ENCODE results near the gene FRMD4A.
"Not testable (repeated sequence)": the region's sequence is repeated elsewhere in the genome, so short reads cannot be mapped to it uniquely, and the experiment has no call there.

FRMD4A gene

GRCh38 chr10:13731799-13732198, 598.9 kb downstream of the FRMD4A start:
- DNase-seq: no peak

- DNase-seq: no peak
Observed at GRCh38 chr10:13730956-13731355, 599.8 kb downstream of the FRMD4A start.

GRCh38 chr10:13730306-13730652, 600.4 kb downstream of the FRMD4A start:
- no peak for DNase-seq

- DNase-seq: no peak
Observed at GRCh38 chr10:13729586-13730305, 601.0 kb downstream of the FRMD4A start.

GRCh38 chr10:13728898-13729535, 601.7 kb downstream of the FRMD4A start:
- DNase-seq: no peak

- no peak for DNase-seq
Observed at GRCh38 chr10:13725594-13725993, 605.1 kb downstream of the FRMD4A start.

GRCh38 chr10:13724484-13724883, 606.2 kb downstream of the FRMD4A start:
- no peak for DNase-seq

GRCh38 chr10:13722747-13723653, 607.7 kb downstream of the FRMD4A start:
- no peak for DNase-seq

- DNase-seq: no peak
Observed at GRCh38 chr10:13721486-13721885, 609.2 kb downstream of the FRMD4A start.

GRCh38 chr10:13720699-13721098, 610.0 kb downstream of the FRMD4A start:
- no peak for DNase-seq

GRCh38 chr10:13719425-13719824, 611.3 kb downstream of the FRMD4A start:
- DNase-seq: no peak

GRCh38 chr10:13718820-13719219, 611.9 kb downstream of the FRMD4A start:
- no peak for DNase-seq

GRCh38 chr10:13717936-13718772, 612.6 kb downstream of the FRMD4A start:
- peak; percentile 53 for DNase-seq

- DNase-seq: no peak
Observed at GRCh38 chr10:13717571-13717935, 613.2 kb downstream of the FRMD4A start.

- DNase-seq: no peak
Observed at GRCh38 chr10:13716081-13717071, 614.3 kb downstream of the FRMD4A start.

GRCh38 chr10:13715596-13715995, 615.1 kb downstream of the FRMD4A start:
- DNase-seq: not testable (repeated sequence)

- DNase-seq: no peak
Observed at GRCh38 chr10:13715100-13715499, 615.6 kb downstream of the FRMD4A start.

GRCh38 chr10:13712837-13713581, 617.7 kb downstream of the FRMD4A start:
- no peak for DNase-seq

GRCh38 chr10:13712476-13712836, 618.3 kb downstream of the FRMD4A start:
- DNase-seq: no peak

- no peak for DNase-seq
Observed at GRCh38 chr10:13711291-13711690, 619.4 kb downstream of the FRMD4A start.

All from activated T-cell treated with anti-CD3 and anti-CD28 coated beads, Interleukin-2, amount 50 U/mL, for 1 hour (primary cell).